ENCODE measurements around the gene BCOR. TPM values are rescaled to one million over a fixed set of nuclear protein-coding genes. Genes with fewer than 3 reads are reported as not detected.

Gene BCOR
- polyA plus RNA-seq, 1 of the 3 experiments (the other 2 are of a cell fraction), result 8.8 TPM

GRCh38 chrX:40098264-40099054 is 701 bp upstream of the BCOR start:
- ChIA-PET POLR2A (interaction anchor here (0.8 to 4.5 kb wide), 12 partner anchors 7 to 446 kb away, joined by 3 to 38 read pairs (median 4); no protein-coding TSS in a partner anchor), CTCF (interaction anchor here (0.6 to 1.9 kb wide), 7 partner anchors 46 to 454 kb away, joined by 3 to 5 read pairs (median 3); no protein-coding TSS in a partner anchor)
- Histone ChIP-seq H3K9me2 (no peaks in the 10 kb centered on the region), H2AFZ (ENCODE audit: low read depth) (no peak overlapping the region), H4K20me1 (ENCODE audit: insufficient read depth) (peaks cover 14% of the 10 kb centered on the region), H3K79me2 (ENCODE audit: insufficient read depth) (peaks cover 30% of the 10 kb centered on the region), H3K4me2 (peak overlapping the region; percentile 80), H3K4me1 (ENCODE audit: control insufficient read depth in 1 of 2, insufficient read depth in 2 of 2, low read depth in 1 of 2, low read length in 1 of 2) (peaks cover 7 to 27% of the 10 kb centered on the region in 2 experiments; a peak in 2 of 4 replicates), H3K9me3 (no peaks in the 10 kb centered on the region), H3K27ac (ENCODE audit: low read depth in 2 of 2, low read length in 1 of 2) (peak overlapping the region; percentile 51 to 83; a peak in 3 of 4 replicates), H3F3A (replicated peaks; ENCODE audit: insufficient read depth) (peaks cover 12% of the 10 kb centered on the region), H3K27me3 (ENCODE audit: insufficient read depth) (peaks cover 36% of the 10 kb centered on the region; the same call in 1 of the 2 replicates), H3K36me3 (replicated peaks in 1 of 2; ENCODE audit: control insufficient read depth in 1 of 2, insufficient read depth in 2 of 2, low read length in 1 of 2) (no peaks in the 10 kb centered on the region), H3K9ac (peak overlapping the region; percentile 54; the same call in 1 of the 2 replicates), H3K4me3 (ENCODE audit: low read depth in 2 of 2, low read length in 1 of 2) (peak overlapping the region; percentile 54 to 60)
- WGBS (ENCODE audit: low lambda C conversion rate), result 13% methylated on average over 26 of the region's 75 CpGs
- peak; percentile 64 for DNase-seq
- TF ChIP-seq, protein P1, sequence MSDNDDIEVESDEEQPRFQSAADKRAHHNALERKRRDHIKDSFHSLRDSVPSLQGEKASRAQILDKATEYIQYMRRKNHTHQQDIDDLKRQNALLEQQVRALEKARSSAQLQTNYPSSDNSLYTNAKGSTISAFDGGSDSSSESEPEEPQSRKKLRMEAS (IDR thresholded peaks at IDR 0.05; ENCODE audit: low read depth), result no peak
- TF ChIP-seq FOXM1 (IDR thresholded peaks at IDR 0.05; ENCODE audit: low read depth), result no peak
- no peak for TF ChIP-seq SIN3A (IDR thresholded peaks at IDR 0.05; ENCODE audit: borderline replicate concordance, low read depth, low read length)
- TF ChIP-seq, protein P2, sequence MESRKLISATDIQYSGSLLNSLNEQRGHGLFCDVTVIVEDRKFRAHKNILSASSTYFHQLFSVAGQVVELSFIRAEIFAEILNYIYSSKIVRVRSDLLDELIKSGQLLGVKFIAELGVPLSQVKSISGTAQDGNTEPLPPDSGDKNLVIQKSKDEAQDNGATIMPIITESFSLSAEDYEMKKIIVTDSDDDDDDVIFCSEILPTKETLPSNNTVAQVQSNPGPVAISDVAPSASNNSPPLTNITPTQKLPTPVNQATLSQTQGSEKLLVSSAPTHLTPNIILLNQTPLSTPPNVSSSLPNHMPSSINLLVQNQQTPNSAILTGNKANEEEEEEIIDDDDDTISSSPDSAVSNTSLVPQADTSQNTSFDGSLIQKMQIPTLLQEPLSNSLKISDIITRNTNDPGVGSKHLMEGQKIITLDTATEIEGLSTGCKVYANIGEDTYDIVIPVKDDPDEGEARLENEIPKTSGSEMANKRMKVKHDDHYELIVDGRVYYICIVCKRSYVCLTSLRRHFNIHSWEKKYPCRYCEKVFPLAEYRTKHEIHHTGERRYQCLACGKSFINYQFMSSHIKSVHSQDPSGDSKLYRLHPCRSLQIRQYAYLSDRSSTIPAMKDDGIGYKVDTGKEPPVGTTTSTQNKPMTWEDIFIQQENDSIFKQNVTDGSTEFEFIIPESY (IDR thresholded peaks at IDR 0.05; ENCODE audit: borderline replicate concordance, low read depth), result no peak
- TF ChIP-seq TCF12 (IDR thresholded peaks at IDR 0.05), result no peak
- TF ChIP-seq POLR2AphosphoS5 (IDR thresholded peaks at IDR 0.05; ENCODE audit: low read depth, low read length), result no peak
- TF ChIP-seq SMC3 (IDR thresholded peaks at IDR 0.05; ENCODE audit: low read depth, low read length), result no peak
- no peak for TF ChIP-seq MXI1 (IDR thresholded peaks at IDR 0.05; ENCODE audit: low read depth, low read length)
- no peak for TF ChIP-seq NFIC (IDR thresholded peaks at IDR 0.05; ENCODE audit: borderline replicate concordance)
- TF ChIP-seq EZH2phosphoT487 (IDR thresholded peaks at IDR 0.05; ENCODE audit: borderline replicate concordance, low read depth), result no peak
- no peak for TF ChIP-seq FOXJ3 (CRISPR knock-in tag; IDR thresholded peaks at IDR 0.05)
- TF ChIP-seq GABPA (IDR thresholded peaks at IDR 0.05; ENCODE audit: low read depth), result no peak
- no peak for TF ChIP-seq RCOR1 (IDR thresholded peaks at IDR 0.05; ENCODE audit: low read length)
- no peak for TF ChIP-seq YY1 (IDR thresholded peaks at IDR 0.05; ENCODE audit: low read depth)
- no peak for TF ChIP-seq TAF1 (IDR thresholded peaks at IDR 0.05; ENCODE audit: borderline replicate concordance, low read depth, low read length)
- TF ChIP-seq CHD2 (IDR thresholded peaks at IDR 0.05; ENCODE audit: low read length, partially characterized antibody), result no peak
- no peak for TF ChIP-seq RFX5 (IDR thresholded peaks at IDR 0.05; ENCODE audit: low read length)
- TF ChIP-seq RXRA (IDR thresholded peaks at IDR 0.05; ENCODE audit: borderline replicate concordance, low read depth), result no peak
- TF ChIP-seq, protein P3, sequence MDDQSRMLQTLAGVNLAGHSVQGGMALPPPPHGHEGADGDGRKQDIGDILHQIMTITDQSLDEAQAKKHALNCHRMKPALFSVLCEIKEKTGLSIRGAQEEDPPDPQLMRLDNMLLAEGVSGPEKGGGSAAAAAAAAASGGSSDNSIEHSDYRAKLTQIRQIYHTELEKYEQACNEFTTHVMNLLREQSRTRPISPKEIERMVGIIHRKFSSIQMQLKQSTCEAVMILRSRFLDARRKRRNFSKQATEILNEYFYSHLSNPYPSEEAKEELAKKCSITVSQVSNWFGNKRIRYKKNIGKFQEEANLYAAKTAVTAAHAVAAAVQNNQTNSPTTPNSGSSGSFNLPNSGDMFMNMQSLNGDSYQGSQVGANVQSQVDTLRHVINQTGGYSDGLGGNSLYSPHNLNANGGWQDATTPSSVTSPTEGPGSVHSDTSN (IDR thresholded peaks at IDR 0.05), result no peak
- TF ChIP-seq CTCF (IDR thresholded peaks at IDR 0.05), result no peak
